ENCODE measurements around the gene FCAMR.
"Not testable (repeated sequence)": the region's sequence is repeated elsewhere in the genome, so short reads cannot be mapped to it uniquely, and the experiment has no call there.

Gene FCAMR

DNA sequence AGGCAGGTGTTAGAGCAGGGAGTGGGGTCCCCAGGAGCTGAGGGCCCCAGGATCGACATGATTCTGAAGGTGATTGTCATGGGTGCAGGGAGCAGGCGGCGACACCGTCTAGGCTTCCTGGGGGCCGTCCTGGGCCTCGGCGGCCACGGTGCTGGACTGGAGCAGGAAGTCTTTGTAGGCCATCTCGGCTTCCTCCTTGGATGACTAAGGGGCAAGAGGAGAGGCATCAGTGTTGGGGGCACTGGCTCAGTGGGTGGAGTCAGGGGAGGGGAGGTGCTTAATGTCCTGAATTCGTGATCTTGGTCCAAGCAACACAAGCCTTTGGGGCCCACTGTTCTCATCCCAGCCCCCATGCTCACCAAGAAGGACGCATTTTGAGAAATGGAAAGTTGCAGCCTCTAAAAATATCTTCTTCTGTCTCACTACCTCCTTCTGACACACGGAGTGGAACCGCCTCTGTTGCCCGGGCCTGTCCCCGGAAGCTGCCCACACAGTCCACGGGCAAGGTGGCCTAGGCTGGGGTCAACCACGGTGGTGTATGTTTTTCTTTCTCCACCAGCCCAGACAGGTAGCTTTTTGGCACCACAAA lies 40.0 kb downstream of the FCAMR start:
- DNase-seq = no peak

DNA sequence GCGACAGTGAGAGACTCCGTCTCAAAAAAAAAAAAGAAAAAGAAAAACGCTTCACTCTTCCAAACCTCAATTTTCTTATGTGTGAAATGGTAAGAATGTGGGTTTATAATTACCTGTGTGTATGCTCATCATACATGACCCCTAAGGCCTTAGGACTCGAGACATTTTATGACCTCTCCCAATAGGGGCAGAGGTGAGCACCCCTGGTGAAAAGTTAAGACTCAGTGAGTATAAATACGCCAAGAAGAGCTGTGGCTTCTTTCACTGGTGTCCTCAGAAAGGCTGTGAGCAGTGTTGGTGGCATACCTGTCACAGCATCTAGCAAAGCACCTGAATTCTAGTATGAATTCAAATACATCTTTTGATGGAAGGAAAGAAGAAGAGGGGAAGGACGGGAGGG lies 40.7 kb downstream of the FCAMR start:
- DNase-seq = no peak

DNA sequence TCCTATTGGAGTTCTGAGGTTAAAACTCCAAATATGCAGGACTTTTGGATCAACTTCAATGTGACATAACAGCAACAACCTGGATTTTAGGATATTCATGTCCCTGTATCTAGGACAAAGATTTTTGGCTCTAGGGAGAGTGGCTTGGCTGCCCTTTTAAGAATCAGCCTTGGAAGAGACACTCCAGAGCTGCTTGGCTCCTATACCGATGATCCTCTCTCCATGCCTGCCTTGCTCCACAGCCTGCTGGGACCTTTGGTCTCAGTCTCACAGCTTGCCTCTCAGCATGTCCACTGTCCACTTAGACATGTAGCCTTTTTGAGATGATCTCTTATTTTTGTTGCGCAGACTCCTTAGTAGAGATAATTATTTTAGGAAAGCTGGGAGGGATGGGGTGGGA lies 44.0 kb downstream of the FCAMR start:
- DNase-seq = no peak

- no peak for DNase-seq
Measured at GRCh38 chr1:206925106-206925736, 45.0 kb downstream of the FCAMR start.

GRCh38 chr1:206924592-206925105 lies 45.6 kb downstream of the FCAMR start:
- no peak for DNase-seq

- not testable (repeated sequence) for DNase-seq
Measured at GRCh38 chr1:206923961-206924557, 46.2 kb downstream of the FCAMR start.

GRCh38 chr1:206923009-206923960 lies 47.0 kb downstream of the FCAMR start:
- no peak for DNase-seq

GRCh38 chr1:206922524-206922923 lies 47.7 kb downstream of the FCAMR start:
- no peak for DNase-seq

DNA sequence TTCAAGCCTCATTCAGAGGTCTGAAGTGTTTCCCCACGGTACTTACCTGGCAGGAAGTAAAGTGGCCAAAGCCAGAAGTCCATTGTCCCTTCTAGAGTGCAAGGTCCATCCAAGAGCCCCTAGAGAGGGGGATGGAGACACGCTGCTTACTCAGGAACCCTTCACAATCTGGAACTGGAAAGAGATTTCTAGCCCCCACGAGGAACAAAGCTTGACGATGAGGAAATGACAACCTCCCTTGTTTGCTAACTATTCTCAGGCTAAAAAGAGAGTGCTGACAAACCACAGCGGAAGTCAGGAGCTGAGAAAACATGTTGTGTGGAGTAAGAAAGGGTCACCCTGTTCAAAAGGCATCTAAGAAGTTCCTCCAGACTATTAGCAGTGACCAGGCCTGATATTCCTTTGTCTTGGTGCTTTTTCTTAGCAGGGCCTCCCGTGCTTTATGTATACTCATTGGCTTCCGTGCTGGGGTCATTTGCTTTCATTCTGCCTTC lies 48.4 kb downstream of the FCAMR start, which contains the start of gene FCMR:
Gene FCMR, minus strand, starts transcription at position 170 of the 494 bp plus-strand sequence. Its CDS starts 87 bp downstream, at position 83.
- DNase-seq = no peak

DNA sequence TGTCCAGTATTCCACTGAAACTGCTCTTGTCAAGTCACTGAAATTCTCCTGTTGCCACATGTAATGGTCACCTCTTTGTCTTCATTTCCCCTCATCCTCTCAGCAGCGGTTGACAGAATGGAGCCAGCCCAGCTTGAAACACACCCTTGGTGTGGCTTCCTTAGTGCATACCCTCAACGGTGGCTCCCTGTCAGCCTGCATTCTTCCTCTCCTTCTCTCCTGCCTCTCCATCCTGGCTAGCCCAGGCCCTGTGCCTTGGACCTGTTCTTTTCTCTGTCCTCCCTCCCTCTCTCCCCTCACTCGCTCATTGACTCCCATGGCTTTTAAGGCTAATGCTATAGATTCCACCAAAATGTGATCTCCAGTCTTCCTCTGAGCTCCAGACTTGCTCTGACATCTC lies 52.2 kb downstream of the FCAMR start:
- no peak for DNase-seq

- DNase-seq = no peak
Measured at GRCh38 chr1:206916000-206916709, 54.1 kb downstream of the FCAMR start.

DNA sequence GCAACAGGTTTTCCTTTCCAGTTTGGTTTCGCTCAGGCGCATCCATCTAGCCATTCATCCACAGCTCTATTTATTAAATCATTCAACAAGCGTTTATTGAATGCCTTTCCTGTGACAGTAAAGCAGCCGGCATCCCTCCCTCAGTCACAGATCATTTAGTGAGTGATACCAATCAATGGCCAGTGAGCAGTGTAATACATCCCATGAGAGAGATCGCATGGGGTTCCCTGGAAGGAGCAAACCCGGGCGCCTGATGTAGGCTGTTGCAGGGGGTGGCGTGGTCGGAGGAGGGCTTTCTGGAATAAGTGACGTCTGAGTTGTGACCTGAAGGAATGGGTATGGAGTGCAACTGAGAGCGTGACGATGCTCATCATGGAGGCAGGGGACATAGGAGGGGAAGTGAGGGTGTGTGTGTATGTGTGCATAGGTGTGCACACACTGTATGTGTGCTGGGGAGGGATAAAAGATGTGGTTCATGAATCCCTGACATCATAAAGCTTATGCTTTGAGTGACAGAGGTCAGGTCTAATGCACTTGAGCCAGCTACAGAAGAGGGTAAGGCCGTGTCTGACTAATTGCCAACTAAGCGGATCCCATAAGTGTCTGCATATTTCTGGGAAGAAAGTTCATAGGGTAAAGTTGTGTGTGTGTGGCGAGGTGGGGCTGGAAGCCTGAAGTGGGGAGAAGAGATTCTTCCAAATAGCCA lies 55.1 kb downstream of the FCAMR start:
- DNase-seq = no peak

DNA sequence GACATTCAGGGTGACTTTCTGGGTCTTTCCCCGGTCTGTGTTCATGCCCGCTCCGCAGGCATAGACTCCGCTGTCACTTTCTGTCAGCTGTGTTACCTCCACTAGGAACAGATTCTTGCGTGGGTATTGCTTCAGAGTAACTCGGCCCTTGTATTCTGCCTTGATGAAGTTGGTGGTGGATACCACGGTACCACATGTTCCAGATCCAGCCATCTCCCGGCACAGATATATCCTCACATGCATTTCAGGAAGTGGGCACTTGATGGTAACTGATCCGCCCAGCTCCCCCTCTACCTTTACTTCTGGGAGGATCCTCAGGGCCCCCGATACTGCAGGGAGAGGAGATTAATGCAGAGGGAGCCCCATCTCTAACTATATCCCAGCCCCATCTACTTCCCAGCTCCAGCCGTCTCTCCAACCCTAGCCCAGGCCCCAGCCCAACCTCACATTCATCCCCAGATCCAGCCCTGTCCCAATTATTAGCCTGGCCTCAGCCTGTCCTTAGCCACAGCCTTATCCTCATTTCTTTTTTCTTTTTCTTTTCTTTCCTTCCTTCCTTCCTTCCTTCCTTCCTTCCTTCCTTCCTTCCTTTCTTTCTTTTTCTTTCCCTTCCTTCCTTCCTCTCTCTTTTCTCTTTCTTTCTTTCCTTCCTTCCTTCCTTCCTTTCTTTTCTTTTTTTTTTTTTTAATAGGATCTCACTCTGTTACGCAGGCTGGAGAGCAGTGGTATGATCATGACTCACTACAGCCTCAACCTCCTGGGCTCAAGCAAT lies 56.3 kb downstream of the FCAMR start:
- no peak for DNase-seq

GRCh38 chr1:206912445-206913095 lies 57.7 kb downstream of the FCAMR start:
- DNase-seq = peak; percentile 66

- no peak for DNase-seq
Measured at GRCh38 chr1:206911064-206911663, 59.1 kb downstream of the FCAMR start.

DNA sequence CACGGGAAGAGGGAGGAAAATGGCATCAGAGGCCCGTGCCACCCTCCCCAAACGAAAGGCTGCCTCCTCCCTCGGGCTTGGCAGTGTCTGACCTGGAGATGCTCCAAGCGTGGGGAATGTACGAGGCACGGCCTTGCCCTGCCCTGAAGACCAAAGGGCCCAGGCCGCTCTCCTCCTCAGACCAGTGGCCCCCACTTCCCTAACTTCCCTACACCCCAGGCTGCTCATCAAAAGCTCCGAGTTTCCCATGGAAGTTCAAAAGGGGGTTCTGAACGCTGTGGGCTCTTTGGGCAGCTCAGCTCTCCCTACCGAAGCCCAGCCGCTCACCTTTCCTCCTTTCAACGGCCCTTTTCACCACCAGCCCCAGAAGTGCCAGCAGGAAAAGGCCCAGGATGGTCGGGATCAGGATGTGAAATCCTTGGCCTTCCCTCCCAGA lies 60.4 kb downstream of the FCAMR start:
- DNase-seq = no peak

DNA sequence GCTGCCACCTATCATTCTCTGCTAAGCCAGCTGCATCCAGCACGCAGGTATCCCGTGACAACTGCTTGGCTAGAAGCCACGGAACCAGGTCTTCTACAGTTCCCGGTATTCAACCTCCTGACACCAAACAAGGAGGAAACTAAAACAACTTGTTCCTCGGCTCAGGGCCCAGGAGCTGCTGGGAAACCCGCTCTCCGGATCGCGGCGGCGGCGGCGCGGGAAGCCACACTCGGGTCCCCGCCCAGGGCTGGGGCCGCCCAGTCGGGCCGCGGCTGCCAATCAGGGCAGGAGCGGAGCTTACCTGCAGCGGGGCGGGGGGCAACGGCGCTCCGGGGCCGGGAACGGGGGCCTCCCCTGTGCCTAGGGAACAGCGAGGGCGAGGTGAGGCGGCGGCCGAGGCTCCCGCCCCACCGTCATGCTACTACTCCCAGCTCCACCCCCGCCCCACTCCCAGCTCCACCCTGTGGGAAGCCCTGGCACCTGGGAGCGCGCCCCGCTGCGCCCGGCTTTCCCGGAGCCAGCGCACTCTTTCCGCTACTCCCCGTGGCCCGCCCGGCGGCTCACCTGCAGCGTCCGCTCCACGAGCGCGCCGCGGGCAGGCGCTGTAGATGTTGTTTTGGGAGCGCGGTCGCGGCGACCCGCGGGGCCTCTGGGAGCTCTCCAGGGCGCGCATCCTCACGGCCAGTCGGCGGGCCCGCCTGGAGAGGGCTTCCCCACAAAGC lies 60.9 kb downstream of the FCAMR start:
- no peak for DNase-seq

GRCh38 chr1:206908038-206908437 lies 62.2 kb downstream of the FCAMR start:
- no peak for DNase-seq

Data from T1000 (cell line).